ENCODE results near the gene KLF3.

- TF ChIP-seq CTCF (IDR thresholded peaks at IDR 0.05) = no peak
- TF ChIP-seq POLR2AphosphoS5 (IDR thresholded peaks at IDR 0.05) = no peak
- no peak for TF ChIP-seq POLR2A (IDR thresholded peaks at IDR 0.05)
Observed at GRCh38 chr4:38619316-38619715, 44.7 kb upstream of the KLF3 start.
